Calu3 (cell line): ENCODE results near the gene PARM1. TPM values are rescaled to one million over a fixed set of nuclear protein-coding genes. Genes with fewer than 3 reads are reported as not detected.

Source experiments
- BruUV-seq: library from RNA; stranded (reverse); fragments of 400-500 nt; replicated peaks from 2 replicates; lab custom pipeline; 2021; lab: Mats Ljungman, UMichigan
- CTCF ChIA-PET: fragments of 300-600 bp; sonication (Branson Sonifier 250); formaldehyde crosslinking; loops from one replicate; lab custom pipeline; 2022; ENCODE audit warnings: antibody characterized with exemption; lab: Charles Lee
- DNase-seq: peaks from one replicate; pipeline ENCODE4 v3.0.0; 2022
- H3K27ac Mint-ChIP-seq: one replicate; pipeline ENCODE4 v1.8.0; 2022; ENCODE audit warnings: mixed read lengths; ENCODE audit not compliant: unreplicated experiment
- H3K27me3 Mint-ChIP-seq: one replicate; pipeline ENCODE4 v1.8.0; 2022; ENCODE audit warnings: mixed read lengths; ENCODE audit not compliant: unreplicated experiment
- H3K36me3 Mint-ChIP-seq: one replicate; pipeline ENCODE4 v1.8.0; 2022; ENCODE audit warnings: mild to moderate bottlenecking, moderate library complexity, mixed read lengths; ENCODE audit not compliant: insufficient read depth, unreplicated experiment
- H3K4me1 Mint-ChIP-seq: one replicate; pipeline ENCODE4 v1.8.0; 2022; ENCODE audit warnings: mild to moderate bottlenecking, low read depth, mixed read lengths; ENCODE audit not compliant: unreplicated experiment
- H3K4me3 Mint-ChIP-seq: one replicate; pipeline ENCODE4 v1.8.0; 2022; ENCODE audit warnings: mild to moderate bottlenecking, low read depth, moderate library complexity, mixed read lengths; ENCODE audit not compliant: unreplicated experiment
- H3K9me3 Mint-ChIP-seq: one replicate; pipeline ENCODE4 v1.8.0; 2022; ENCODE audit warnings: low read depth, mixed read lengths; ENCODE audit not compliant: unreplicated experiment
- intact Hi-C: fragments of 100-400 bp; cut with micrococcal nuclease; formaldehyde crosslinking; loops from one replicate; pipeline ENCODE4 v1.10.0; 2022; ENCODE audit not compliant: unreplicated experiment
- total RNA-seq: library from RNA; stranded (reverse); gene quantifications from 2 replicates; pipeline ENCODE4 v1.2.3, GENCODE V29; 2022
- TF ChIP-seq, protein P1 (sequence below): fragments of 200-600 bp; IDR thresholded peaks from one replicate; pipeline ENCODE4 v1.8.0; 2022; ENCODE audit warnings: antibody characterized with exemption; ENCODE audit not compliant: unreplicated experiment

Gene PARM1
- total RNA-seq, 1 experiment from 2014 or later, result 4.4 TPM

DNA sequence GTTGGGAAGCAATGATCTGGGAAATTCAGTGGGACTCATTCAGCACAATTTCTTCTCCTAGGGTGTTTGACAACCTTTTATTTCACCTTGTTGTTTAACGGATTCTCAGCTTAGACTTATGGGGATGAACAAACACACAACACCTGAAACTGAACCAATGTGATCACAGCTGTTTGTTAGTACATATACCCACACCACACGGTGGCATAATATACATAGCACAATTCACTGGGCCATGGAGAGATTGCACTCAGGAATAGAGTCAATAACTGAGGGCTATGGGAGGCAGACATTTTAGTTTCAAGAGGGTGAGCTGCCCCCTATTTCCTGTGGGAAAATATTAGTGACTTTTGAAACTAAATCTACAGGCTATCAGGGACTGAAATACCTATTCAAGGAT is 148.0 kb downstream of the PARM1 start:
- CTCF ChIA-PET, result no interaction called here
- TF ChIP-seq, protein P1, sequence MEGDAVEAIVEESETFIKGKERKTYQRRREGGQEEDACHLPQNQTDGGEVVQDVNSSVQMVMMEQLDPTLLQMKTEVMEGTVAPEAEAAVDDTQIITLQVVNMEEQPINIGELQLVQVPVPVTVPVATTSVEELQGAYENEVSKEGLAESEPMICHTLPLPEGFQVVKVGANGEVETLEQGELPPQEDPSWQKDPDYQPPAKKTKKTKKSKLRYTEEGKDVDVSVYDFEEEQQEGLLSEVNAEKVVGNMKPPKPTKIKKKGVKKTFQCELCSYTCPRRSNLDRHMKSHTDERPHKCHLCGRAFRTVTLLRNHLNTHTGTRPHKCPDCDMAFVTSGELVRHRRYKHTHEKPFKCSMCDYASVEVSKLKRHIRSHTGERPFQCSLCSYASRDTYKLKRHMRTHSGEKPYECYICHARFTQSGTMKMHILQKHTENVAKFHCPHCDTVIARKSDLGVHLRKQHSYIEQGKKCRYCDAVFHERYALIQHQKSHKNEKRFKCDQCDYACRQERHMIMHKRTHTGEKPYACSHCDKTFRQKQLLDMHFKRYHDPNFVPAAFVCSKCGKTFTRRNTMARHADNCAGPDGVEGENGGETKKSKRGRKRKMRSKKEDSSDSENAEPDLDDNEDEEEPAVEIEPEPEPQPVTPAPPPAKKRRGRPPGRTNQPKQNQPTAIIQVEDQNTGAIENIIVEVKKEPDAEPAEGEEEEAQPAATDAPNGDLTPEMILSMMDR, result no peak
- Mint-ChIP-seq H3K4me3 (no peak overlapping the region), H3K4me1 (no peaks in the 10 kb centered on the region), H3K9me3 (peaks cover 8% of the 10 kb centered on the region), H3K36me3 (no peaks in the 10 kb centered on the region), H3K27me3 (no peaks in the 10 kb centered on the region), H3K27ac (no peak overlapping the region)
- DNase-seq, result no peak
- intact Hi-C loops, result no loop called here
- no TSS peak for BruUV-seq

DNA sequence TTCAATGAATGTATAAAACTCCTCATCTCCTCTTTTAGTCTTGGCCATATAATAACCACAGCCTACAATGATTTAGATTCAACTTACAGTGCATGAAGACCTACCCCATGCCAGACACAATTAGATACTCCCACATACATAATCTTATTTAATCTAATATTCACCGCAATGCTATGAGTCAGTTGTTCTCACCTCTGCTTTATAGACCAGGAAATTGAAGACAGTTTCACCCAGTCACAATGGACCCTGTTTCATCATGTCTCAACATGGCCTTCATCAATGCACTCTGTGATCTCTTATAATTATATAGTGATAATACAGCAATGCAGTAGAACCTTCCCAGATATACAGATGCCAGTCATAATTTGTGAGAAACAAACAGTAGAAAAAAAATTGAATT is 148.6 kb downstream of the PARM1 start:
- intact Hi-C loops, result no loop called here
- CTCF ChIA-PET, result no interaction called here
- Mint-ChIP-seq H3K4me3 (no peak overlapping the region), H3K36me3 (no peaks in the 10 kb centered on the region), H3K27ac (no peak overlapping the region), H3K27me3 (no peaks in the 10 kb centered on the region), H3K9me3 (peaks cover 8% of the 10 kb centered on the region), H3K4me1 (no peaks in the 10 kb centered on the region)
- DNase-seq, result no peak
- TF ChIP-seq, protein P1, result no peak
- no TSS peak for BruUV-seq

DNA sequence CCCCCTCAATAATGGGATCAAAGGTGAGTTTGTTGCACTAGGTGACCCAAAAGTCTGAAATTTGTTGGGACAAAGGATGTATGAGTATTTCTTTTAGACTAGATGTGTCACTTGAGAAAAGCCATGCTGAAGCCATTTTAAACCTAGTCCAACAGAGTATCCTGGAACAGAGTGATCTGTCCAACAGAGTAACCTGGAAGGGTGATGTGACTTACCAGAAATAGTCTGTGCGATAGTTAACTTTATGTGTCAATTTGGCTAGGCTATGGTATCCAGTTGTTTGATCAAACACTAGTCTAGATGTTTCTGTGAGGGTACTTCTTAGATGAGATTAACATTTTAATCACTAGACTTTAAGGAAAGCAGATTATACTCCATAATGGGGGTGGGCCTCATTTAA is 154.5 kb downstream of the PARM1 start:
- DNase-seq, result no peak
- H3K27ac Mint-ChIP-seq, result no peak overlapping the region
- TF ChIP-seq, protein P1, result no peak
- CTCF ChIA-PET, result no interaction called here
- intact Hi-C loops, result no loop called here
- no TSS peak for BruUV-seq
- no peaks in the 10 kb centered on the region for H3K4me1 Mint-ChIP-seq
- H3K36me3 Mint-ChIP-seq, result no peaks in the 10 kb centered on the region
- no peak overlapping the region for H3K4me3 Mint-ChIP-seq
- H3K9me3 Mint-ChIP-seq, result no peaks in the 10 kb centered on the region
- H3K27me3 Mint-ChIP-seq, result no peaks in the 10 kb centered on the region

DNA sequence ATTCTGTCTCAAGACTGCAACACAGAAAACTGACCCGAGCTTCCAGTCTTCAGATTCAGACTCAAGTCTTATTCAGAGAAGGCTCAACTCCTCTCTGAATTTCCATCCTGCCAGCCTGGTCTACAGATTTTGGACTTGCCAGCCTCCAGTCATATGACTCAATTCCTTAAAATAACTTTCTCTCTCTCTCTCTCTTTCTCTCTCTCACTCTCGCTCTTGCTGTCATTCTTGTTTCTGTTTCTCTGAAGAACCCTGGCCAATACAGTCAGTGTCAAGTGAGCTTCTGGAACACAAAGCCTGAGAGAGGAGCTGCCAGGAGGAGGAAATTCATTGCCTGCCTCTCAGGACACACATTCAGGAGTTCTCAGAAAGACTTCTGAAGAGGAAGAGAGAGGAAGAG is 154.9 kb downstream of the PARM1 start:
- BruUV-seq, result no TSS peak
- H3K27ac Mint-ChIP-seq, result no peak overlapping the region
- no peaks in the 10 kb centered on the region for H3K27me3 Mint-ChIP-seq
- TF ChIP-seq, protein P1, result no peak
- intact Hi-C loops, result no loop called here
- CTCF ChIA-PET, result no interaction called here
- no peaks in the 10 kb centered on the region for H3K4me1 Mint-ChIP-seq
- H3K36me3 Mint-ChIP-seq, result no peaks in the 10 kb centered on the region
- no peak overlapping the region for H3K4me3 Mint-ChIP-seq
- DNase-seq, result no peak
- no peaks in the 10 kb centered on the region for H3K9me3 Mint-ChIP-seq

DNA sequence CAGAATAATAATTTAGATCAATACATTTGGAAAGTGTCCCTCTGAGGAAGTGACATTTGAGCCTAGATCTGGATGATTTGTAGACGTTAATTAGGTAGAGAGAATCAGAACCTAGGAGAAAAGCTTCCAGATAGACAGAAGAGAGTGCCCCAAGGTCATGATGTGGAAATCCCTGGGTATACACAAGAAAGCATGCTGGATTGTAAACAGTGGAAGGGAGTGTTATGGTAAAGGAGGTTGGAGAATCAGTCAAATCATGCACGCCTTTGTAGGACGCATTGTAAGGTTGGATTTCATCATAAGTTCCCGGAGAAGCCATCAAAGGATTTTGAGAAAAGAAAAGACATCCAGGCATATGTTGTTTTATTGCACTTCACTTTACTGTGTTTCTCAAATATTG is 156.3 kb downstream of the PARM1 start:
- TF ChIP-seq, protein P1, result no peak
- Mint-ChIP-seq H3K9me3 (no peaks in the 10 kb centered on the region), H3K27me3 (no peaks in the 10 kb centered on the region), H3K4me3 (no peak overlapping the region), H3K27ac (no peak overlapping the region), H3K4me1 (no peaks in the 10 kb centered on the region), H3K36me3 (no peaks in the 10 kb centered on the region)
- CTCF ChIA-PET, result no interaction called here
- intact Hi-C loops, result no loop called here
- no TSS peak for BruUV-seq
- no peak for DNase-seq
